CD14-positive monocyte (primary cell): Measurements from ENCODE around the gene PAGE2B. TPM values are rescaled to one million over a fixed set of nuclear protein-coding genes. Genes with fewer than 3 reads are reported as not detected.

Experiments used
- DNase-seq, 3 donors: peaks; one replicate each; pipeline ENCODE4 v3.0.0-alpha.2; 2011 to 2022
- H2AFZ ChIP-seq: 2 replicates; pipeline ENCODE4 v1.6.0; 2012; ENCODE audit warnings: mild to moderate bottlenecking, low read depth, low read length, inconsistent platforms; ENCODE audit not compliant: insufficient read depth, poor library complexity, severe bottlenecking
- H3K27ac ChIP-seq, 2 donors: 1 replicate in 1 of 2; 2 replicates in 1 of 2; pipeline ENCODE4 v1.5.1; 2012 to 2013; ENCODE audit warnings: low read length in 2 of 2, control low read depth in 1 of 2, inconsistent platforms in 1 of 2, low read depth in 1 of 2, mild to moderate bottlenecking in 1 of 2
- H3K27me3 ChIP-seq, 2 donors: one replicate each; pipeline versions ENCODE4 v1.6.0 to v1.6.1; 2011 to 2013; ENCODE audit warnings: low read length in 2 of 2; ENCODE audit not compliant: control insufficient read depth in 2 of 2, insufficient read depth in 2 of 2
- H3K36me3 ChIP-seq, 2 donors: replicated peaks in 1 of 2; 1 replicate in 1 of 2; 2 replicates in 1 of 2; pipeline versions ENCODE4 v1.5.1 to v1.6.1; 2012 to 2013; ENCODE audit warnings: low read length in 2 of 2, control low read depth in 1 of 2, inconsistent platforms in 1 of 2, mild to moderate bottlenecking in 1 of 2; ENCODE audit not compliant: insufficient read depth in 2 of 2, control insufficient read depth in 1 of 2
- H3K4me1 ChIP-seq, 2 donors: 1 replicate in 1 of 2; 2 replicates in 1 of 2; pipeline versions ENCODE4 v1.5.1 to v1.6.1; 2012 to 2013; ENCODE audit warnings: low read length in 2 of 2, control low read depth in 1 of 2, inconsistent platforms in 1 of 2, mild to moderate bottlenecking in 1 of 2, moderate library complexity in 1 of 2; ENCODE audit not compliant: insufficient read depth in 2 of 2, control insufficient read depth in 1 of 2
- H3K4me2 ChIP-seq: replicated peaks from 2 replicates; pipeline ENCODE3; 2012; ENCODE audit warnings: low read length, moderate library complexity, mild to moderate bottlenecking; ENCODE audit not compliant: poor library complexity, severe bottlenecking; ENCODE audit errors: extremely low read depth
- H3K4me3 ChIP-seq, 3 experiments: fragments of 200-600 bp in 1 of 3; sonication (generic) in 1 of 3; replicated peaks in 1 of 3; 1 replicate in 2 of 3; 2 replicates in 1 of 3; pipeline ENCODE4 v1.5.1; 2011 to 2013; ENCODE audit warnings: low read length in 3 of 3, mild to moderate bottlenecking in 3 of 3, control low read depth in 2 of 3, low read depth in 2 of 3, inconsistent platforms in 1 of 3, moderate library complexity in 1 of 3
- H3K79me2 ChIP-seq: 2 replicates; pipeline ENCODE4 v1.6.0; 2012; ENCODE audit warnings: mild to moderate bottlenecking, control low read depth, inconsistent platforms, low read length, moderate library complexity; ENCODE audit not compliant: insufficient read depth
- H3K9ac ChIP-seq: 2 replicates; pipeline ENCODE4 v1.6.0; 2017; ENCODE audit warnings: low read length, mild to moderate bottlenecking; ENCODE audit not compliant: insufficient read depth, poor library complexity, severe bottlenecking
- H3K9me3 ChIP-seq, 2 donors: replicated peaks in 1 of 2; 1 replicate in 1 of 2; 2 replicates in 1 of 2; pipeline versions ENCODE4 v1.5.1 to v1.6.1; 2012 to 2013; ENCODE audit warnings: low read length in 2 of 2, control low read depth in 1 of 2; ENCODE audit not compliant: control insufficient read depth in 1 of 2, insufficient read depth in 1 of 2
- H4K20me1 ChIP-seq: 2 replicates; pipeline ENCODE4 v1.6.0; 2012; ENCODE audit warnings: mild to moderate bottlenecking, low read length, control low read depth, moderate library complexity; ENCODE audit not compliant: insufficient read depth
- H3K27ac Mint-ChIP-seq, 7 donors: one replicate each; pipeline ENCODE4 v1.8.0; 2020; ENCODE audit warnings: mild to moderate bottlenecking in 7 of 7, mixed read lengths in 7 of 7, moderate library complexity in 6 of 7, inconsistent platforms in 2 of 7
- H3K27me3 Mint-ChIP-seq, 3 donors: one replicate each; pipeline ENCODE4 v1.8.0; 2021 to 2022; ENCODE audit warnings: low read depth in 3 of 3, mild to moderate bottlenecking in 3 of 3, mixed read lengths in 3 of 3, moderate library complexity in 3 of 3, inconsistent platforms in 1 of 3
- H3K36me3 Mint-ChIP-seq, 2 donors: one replicate each; pipeline ENCODE4 v1.8.0; 2020; ENCODE audit warnings: mixed read lengths in 2 of 2, inconsistent platforms in 1 of 2, mild to moderate bottlenecking in 1 of 2
- H3K4me1 Mint-ChIP-seq: one replicate; pipeline ENCODE4 v1.8.0; 2020; ENCODE audit warnings: mild to moderate bottlenecking, mixed read lengths
- H3K4me3 Mint-ChIP-seq, 2 donors: one replicate each; pipeline ENCODE4 v1.8.0; 2020; ENCODE audit warnings: mild to moderate bottlenecking in 2 of 2, mixed read lengths in 2 of 2, moderate library complexity in 1 of 2
- H3K9me3 Mint-ChIP-seq, 7 donors: one replicate each; pipeline ENCODE4 v1.8.0; 2020 to 2022; ENCODE audit warnings: mixed read lengths in 7 of 7, mild to moderate bottlenecking in 6 of 7, moderate library complexity in 6 of 7, inconsistent platforms in 2 of 7
- WGBS: methylation state at CpG from one replicate; pipeline ENCODE4 v1.1.5; 2013; ENCODE audit warnings: missing lambda C conversion rate; ENCODE audit not compliant: insufficient coverage; 5-methylcytosine and 5-hydroxymethylcytosine counted together
- intact Hi-C, 2 donors: fragments of 100-400 bp; cut with micrococcal nuclease; formaldehyde crosslinking; loops; one replicate each; pipeline versions ENCODE4 v1.15.0 to v1.15.1; 2023
- polyA plus RNA-seq, 3 donors: library from polyadenylated mRNA; depleted of rRNA in 1 of 3; unstranded in 2 of 3; stranded (reverse) in 1 of 3; fragments of 300-500 nt in 2 of 3; fragments of >200 nt in 1 of 3; fragmentation: Illumina TruSeq in 2 of 3; gene quantifications; 1 replicate in 2 of 3; 2 replicates in 1 of 3; pipeline ENCODE4 v1.2.3, GENCODE V29; 2012 to 2021
- TF ChIP-seq, protein P1 (sequence below): fragments of 200-600 bp; IDR thresholded peaks from one replicate; pipeline ENCODE4 v1.8.0; 2022; ENCODE audit warnings: antibody characterized with exemption, mild to moderate bottlenecking

The PAGE2B gene
- polyA plus RNA-seq, 3 donors = not detected

DNA sequence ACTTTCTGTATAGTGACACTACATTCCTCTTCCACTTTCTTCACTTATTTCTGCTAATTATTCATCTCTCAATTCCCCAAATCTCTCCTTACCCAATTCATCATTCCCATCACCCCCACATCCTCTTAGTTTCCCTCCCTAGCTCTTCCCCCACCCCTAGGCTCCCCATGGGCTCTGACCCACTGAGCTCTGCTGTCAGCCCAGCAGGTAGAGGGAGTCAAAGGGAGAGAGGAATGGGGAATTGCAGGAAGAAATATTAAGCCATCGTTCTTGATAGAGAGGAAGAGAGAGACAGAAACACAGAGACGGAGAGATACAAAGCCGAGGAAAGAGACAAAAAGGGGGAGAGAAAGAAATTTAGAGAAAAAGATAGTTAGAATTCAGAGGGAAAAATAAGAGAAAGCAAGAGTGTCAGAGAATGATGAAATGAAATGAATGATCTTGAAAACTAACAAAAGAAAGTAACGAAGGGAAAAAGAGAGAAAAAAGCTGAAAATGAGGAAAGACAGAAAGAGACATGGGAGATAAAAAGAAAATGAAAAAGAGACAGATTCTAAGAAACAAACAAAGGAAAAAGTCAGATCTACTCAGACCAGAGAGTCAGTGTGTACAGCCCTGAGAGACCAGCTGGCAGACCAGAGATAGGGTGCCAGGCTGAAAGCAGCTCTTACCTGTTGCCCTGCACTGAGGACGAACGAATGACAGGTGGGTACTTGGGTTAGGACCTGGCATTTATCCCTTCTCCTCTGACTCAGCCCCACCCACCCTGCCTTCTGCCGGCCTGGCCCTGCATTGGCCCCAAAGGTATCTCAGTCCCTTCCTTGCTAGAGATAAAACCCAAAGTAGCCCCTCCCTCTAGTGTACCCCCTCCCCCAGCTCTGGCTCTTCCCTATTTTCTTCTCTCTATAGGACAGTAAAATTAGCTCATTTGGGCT, 44.3 kb upstream of the PAGE2B start, which contains the start of gene ALAS2:
TSS of gene ALAS2 (minus strand) at position 707 of the 935 bp plus-strand sequence. CDS start 4,977 bp downstream, outside the sequence.
- DNase-seq = no peak
- Histone ChIP-seq H3K79me2 (no peaks in the 10 kb centered on the region), H3K27ac (no peak within 1 kb of the TSS), H3K9ac (no peak within 1 kb of the TSS), H3K36me3 (no peaks in the 10 kb centered on the region), H3K4me2 (no peak within 1 kb of the TSS), H4K20me1 (no peaks in the 10 kb centered on the region), H3K27me3 (no peaks in the 10 kb centered on the region), H3K9me3 (no peaks in the 10 kb centered on the region), H3K4me1 (no peaks in the 10 kb centered on the region), H3K4me3 (no peak within 1 kb of the TSS), H2AFZ (no peak within 1 kb of the TSS)
- Mint-ChIP-seq H3K27ac (no peak within 1 kb of the TSS), H3K36me3 (no peaks in the 10 kb centered on the region), H3K27me3 (peaks cover 0 to 9% (median 0%) of the 10 kb centered on the region in 3 donors), H3K4me1 (no peaks in the 10 kb centered on the region), H3K9me3 (peaks cover 0 to 5% (median 0%) of the 10 kb centered on the region in 7 donors), H3K4me3 (no peak within 1 kb of the TSS)
- intact Hi-C loops = no loop called here
- WGBS = no CpG with 5 or more reads among the region's 7 CpGs
- TF ChIP-seq, protein P1, sequence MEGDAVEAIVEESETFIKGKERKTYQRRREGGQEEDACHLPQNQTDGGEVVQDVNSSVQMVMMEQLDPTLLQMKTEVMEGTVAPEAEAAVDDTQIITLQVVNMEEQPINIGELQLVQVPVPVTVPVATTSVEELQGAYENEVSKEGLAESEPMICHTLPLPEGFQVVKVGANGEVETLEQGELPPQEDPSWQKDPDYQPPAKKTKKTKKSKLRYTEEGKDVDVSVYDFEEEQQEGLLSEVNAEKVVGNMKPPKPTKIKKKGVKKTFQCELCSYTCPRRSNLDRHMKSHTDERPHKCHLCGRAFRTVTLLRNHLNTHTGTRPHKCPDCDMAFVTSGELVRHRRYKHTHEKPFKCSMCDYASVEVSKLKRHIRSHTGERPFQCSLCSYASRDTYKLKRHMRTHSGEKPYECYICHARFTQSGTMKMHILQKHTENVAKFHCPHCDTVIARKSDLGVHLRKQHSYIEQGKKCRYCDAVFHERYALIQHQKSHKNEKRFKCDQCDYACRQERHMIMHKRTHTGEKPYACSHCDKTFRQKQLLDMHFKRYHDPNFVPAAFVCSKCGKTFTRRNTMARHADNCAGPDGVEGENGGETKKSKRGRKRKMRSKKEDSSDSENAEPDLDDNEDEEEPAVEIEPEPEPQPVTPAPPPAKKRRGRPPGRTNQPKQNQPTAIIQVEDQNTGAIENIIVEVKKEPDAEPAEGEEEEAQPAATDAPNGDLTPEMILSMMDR = no peak

DNA sequence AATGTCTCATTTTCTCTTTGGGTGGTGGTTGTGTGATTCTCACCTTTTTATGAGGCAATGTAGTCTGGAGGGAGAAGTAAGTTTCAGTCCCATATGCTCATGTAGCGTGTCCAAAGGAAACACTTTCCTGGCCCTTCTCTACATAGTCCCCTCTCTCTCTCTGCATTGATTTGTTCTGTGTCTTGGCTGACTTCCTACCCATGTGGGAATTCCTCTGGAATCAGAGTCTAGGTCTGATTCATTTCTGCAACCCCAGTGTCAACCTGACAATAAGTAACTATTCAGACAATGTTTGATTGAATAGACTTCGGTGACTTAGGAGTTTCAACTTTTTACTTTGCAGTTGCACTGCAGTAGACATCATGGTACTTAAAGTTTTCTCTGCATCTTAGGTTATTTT, 41.4 kb upstream of the PAGE2B start:
- H3K9me3 Mint-ChIP-seq = peaks cover 0 to 3% (median 0%) of the 10 kb centered on the region in 7 donors
- peaks cover 0 to 3% (median 0%) of the 10 kb centered on the region in 3 donors for H3K27me3 Mint-ChIP-seq
- no peaks in the 10 kb centered on the region for H3K36me3 Mint-ChIP-seq
- no peaks in the 10 kb centered on the region for H3K9me3 ChIP-seq
- H3K4me1 ChIP-seq = no peaks in the 10 kb centered on the region
- H3K4me1 Mint-ChIP-seq = no peaks in the 10 kb centered on the region
- no peaks in the 10 kb centered on the region for H3K27me3 ChIP-seq
- H2AFZ ChIP-seq = no peak overlapping the region
- no peak overlapping the region for H3K4me3 Mint-ChIP-seq
- no peak for DNase-seq
- H3K79me2 ChIP-seq = no peaks in the 10 kb centered on the region
- no peak overlapping the region for H3K4me3 ChIP-seq
- no peak overlapping the region for H3K27ac ChIP-seq
- H3K36me3 ChIP-seq = no peaks in the 10 kb centered on the region
- H4K20me1 ChIP-seq = no peaks in the 10 kb centered on the region
- TF ChIP-seq, protein P1 = no peak
- intact Hi-C loops = no loop called here
- no peak overlapping the region for H3K9ac ChIP-seq
- no peak overlapping the region for H3K4me2 ChIP-seq
- H3K27ac Mint-ChIP-seq = no peak overlapping the region
- WGBS = no CpG with 5 or more reads among the region's 2 CpGs
